ENCODE data around the gene CSRP3. TPM values are rescaled to one million over a fixed set of nuclear protein-coding genes. Genes with fewer than 3 reads are reported as not detected.
A peak's percentile ranks its signal among the peaks of the same experiment; 100 is the strongest.

Gene CSRP3
- total and polyA plus RNA-seq, 4 donors = 0.22 to 1.1 (median 0.79) TPM; not detected in 1

GRCh38 chr11:19226378-19227195, 24.8 kb upstream of the CSRP3 start:
- Histone ChIP-seq H3K27ac (ENCODE audit: low read depth, low read length) (no peak overlapping the region), H3K9me3 (ENCODE audit: control insufficient read depth, insufficient read depth, low read length) (no peaks in the 10 kb centered on the region), H3K36me3 (ENCODE audit: control insufficient read depth, insufficient read depth, low read length) (peaks cover 4% of the 10 kb centered on the region), H3K4me3 (ENCODE audit: low read depth, low read length) (no peak overlapping the region), H3K4me1 (ENCODE audit: control insufficient read depth, insufficient read depth, low read length) (no peaks in the 10 kb centered on the region), H3K27me3 (ENCODE audit: control insufficient read depth, insufficient read depth, low read length) (no peaks in the 10 kb centered on the region)
- no peak for DNase-seq (ENCODE audit: low read depth in 4 of 6, low spot score in 6 of 6)
- 60% methylated on average over 1 of the region's 6 CpGs for WGBS (ENCODE audit: insufficient coverage)

- Histone ChIP-seq H3K4me1 (ENCODE audit: control insufficient read depth, insufficient read depth, low read length) (no peaks in the 10 kb centered on the region), H3K27me3 (ENCODE audit: control insufficient read depth, insufficient read depth, low read length) (no peaks in the 10 kb centered on the region), H3K36me3 (ENCODE audit: control insufficient read depth, insufficient read depth, low read length) (peaks cover 4% of the 10 kb centered on the region), H3K27ac (ENCODE audit: low read depth, low read length) (no peak overlapping the region), H3K9me3 (ENCODE audit: control insufficient read depth, insufficient read depth, low read length) (no peaks in the 10 kb centered on the region), H3K4me3 (ENCODE audit: low read depth, low read length) (no peak overlapping the region)
- DNase-seq (ENCODE audit: low read depth in 4 of 6, low spot score in 6 of 6) = no peak
- WGBS (ENCODE audit: insufficient coverage) = 60% methylated on average over 1 of the region's 3 CpGs
Observed at GRCh38 chr11:19225581-19225980, 23.8 kb upstream of the CSRP3 start.

GRCh38 chr11:19225123-19225522, 23.3 kb upstream of the CSRP3 start:
- 97% methylated on average over 6 of the region's 6 CpGs for WGBS (ENCODE audit: insufficient coverage)
- Histone ChIP-seq H3K4me3 (ENCODE audit: low read depth, low read length) (no peak overlapping the region), H3K9me3 (ENCODE audit: control insufficient read depth, insufficient read depth, low read length) (no peaks in the 10 kb centered on the region), H3K27me3 (ENCODE audit: control insufficient read depth, insufficient read depth, low read length) (no peaks in the 10 kb centered on the region), H3K27ac (ENCODE audit: low read depth, low read length) (no peak overlapping the region), H3K36me3 (ENCODE audit: control insufficient read depth, insufficient read depth, low read length) (peaks cover 4% of the 10 kb centered on the region), H3K4me1 (ENCODE audit: control insufficient read depth, insufficient read depth, low read length) (no peaks in the 10 kb centered on the region)
- DNase-seq (ENCODE audit: low read depth in 4 of 6, low spot score in 6 of 6) = no peak

- peaks cover 9% of the 10 kb centered on the region for H3K4me1 ChIP-seq (ENCODE audit: control insufficient read depth, insufficient read depth, low read length)
- no peak overlapping the region for H3K27ac ChIP-seq (ENCODE audit: low read depth, low read length)
- H3K9me3 ChIP-seq (ENCODE audit: control insufficient read depth, insufficient read depth, low read length) = no peaks in the 10 kb centered on the region
- H3K27me3 ChIP-seq (ENCODE audit: control insufficient read depth, insufficient read depth, low read length) = no peaks in the 10 kb centered on the region
- no peaks in the 10 kb centered on the region for H3K36me3 ChIP-seq (ENCODE audit: control insufficient read depth, insufficient read depth, low read length)
- WGBS (ENCODE audit: insufficient coverage) = 78% methylated on average over 2 of the region's 3 CpGs
- no peak overlapping the region for H3K4me3 ChIP-seq (ENCODE audit: low read depth, low read length)
- peak in 1 of 6 donors; percentile 85 for DNase-seq (ENCODE audit: low read depth in 4 of 6, low spot score in 6 of 6)
Observed at GRCh38 chr11:19220903-19221724, 19.3 kb upstream of the CSRP3 start.

- Histone ChIP-seq H3K27me3 (ENCODE audit: control insufficient read depth, insufficient read depth, low read length) (no peaks in the 10 kb centered on the region), H3K4me3 (ENCODE audit: low read depth, low read length) (no peak overlapping the region), H3K36me3 (ENCODE audit: control insufficient read depth, insufficient read depth, low read length) (no peaks in the 10 kb centered on the region), H3K9me3 (ENCODE audit: control insufficient read depth, insufficient read depth, low read length) (no peaks in the 10 kb centered on the region), H3K27ac (ENCODE audit: low read depth, low read length) (no peak overlapping the region), H3K4me1 (ENCODE audit: control insufficient read depth, insufficient read depth, low read length) (peaks cover 9% of the 10 kb centered on the region)
- peak in 2 of 6 donors; percentile 34 to 49 for DNase-seq (ENCODE audit: low read depth in 4 of 6, low spot score in 6 of 6)
- WGBS (ENCODE audit: insufficient coverage) = 74% methylated on average over 11 of the region's 15 CpGs
Observed at GRCh38 chr11:19218786-19219460, 17.1 kb upstream of the CSRP3 start.

GRCh38 chr11:19218216-19218615, 16.4 kb upstream of the CSRP3 start:
- 51% methylated on average over 2 of the region's 3 CpGs for WGBS (ENCODE audit: insufficient coverage)
- peak in 2 of 6 donors; percentile 31 to 71 for DNase-seq (ENCODE audit: low read depth in 4 of 6, low spot score in 6 of 6)
- no peak overlapping the region for H3K27ac ChIP-seq (ENCODE audit: low read depth, low read length)
- peaks cover 9% of the 10 kb centered on the region for H3K4me1 ChIP-seq (ENCODE audit: control insufficient read depth, insufficient read depth, low read length)
- no peaks in the 10 kb centered on the region for H3K9me3 ChIP-seq (ENCODE audit: control insufficient read depth, insufficient read depth, low read length)
- H3K4me3 ChIP-seq (ENCODE audit: low read depth, low read length) = no peak overlapping the region
- no peaks in the 10 kb centered on the region for H3K27me3 ChIP-seq (ENCODE audit: control insufficient read depth, insufficient read depth, low read length)
- H3K36me3 ChIP-seq (ENCODE audit: control insufficient read depth, insufficient read depth, low read length) = no peaks in the 10 kb centered on the region

GRCh38 chr11:19216709-19217374, 15.1 kb upstream of the CSRP3 start:
- DNase-seq (ENCODE audit: low read depth in 4 of 6, low spot score in 6 of 6) = no peak
- WGBS (ENCODE audit: insufficient coverage) = 100% methylated on average over 1 of the region's 3 CpGs
- Histone ChIP-seq H3K27me3 (ENCODE audit: control insufficient read depth, insufficient read depth, low read length) (no peaks in the 10 kb centered on the region), H3K9me3 (ENCODE audit: control insufficient read depth, insufficient read depth, low read length) (no peaks in the 10 kb centered on the region), H3K4me1 (ENCODE audit: control insufficient read depth, insufficient read depth, low read length) (peaks cover 9% of the 10 kb centered on the region), H3K36me3 (ENCODE audit: control insufficient read depth, insufficient read depth, low read length) (no peaks in the 10 kb centered on the region), H3K27ac (ENCODE audit: low read depth, low read length) (no peak overlapping the region), H3K4me3 (ENCODE audit: low read depth, low read length) (no peak overlapping the region)

GRCh38 chr11:19216021-19216420, 14.2 kb upstream of the CSRP3 start:
- H3K4me1 ChIP-seq (ENCODE audit: control insufficient read depth, insufficient read depth, low read length) = peaks cover 9% of the 10 kb centered on the region
- no peak overlapping the region for H3K4me3 ChIP-seq (ENCODE audit: low read depth, low read length)
- no peak overlapping the region for H3K27ac ChIP-seq (ENCODE audit: low read depth, low read length)
- WGBS (ENCODE audit: insufficient coverage) = 83% methylated on average over 1 of the region's 4 CpGs
- no peaks in the 10 kb centered on the region for H3K27me3 ChIP-seq (ENCODE audit: control insufficient read depth, insufficient read depth, low read length)
- DNase-seq (ENCODE audit: low read depth in 4 of 6, low spot score in 6 of 6) = no peak
- H3K36me3 ChIP-seq (ENCODE audit: control insufficient read depth, insufficient read depth, low read length) = no peaks in the 10 kb centered on the region
- H3K9me3 ChIP-seq (ENCODE audit: control insufficient read depth, insufficient read depth, low read length) = no peaks in the 10 kb centered on the region

Data from spinal cord (tissue), 10 donors.